Stimulated activated CD4-positive, alpha-beta T cell treated with anti-CD3 and anti-CD28 coated beads, Interleukin-1b, Interleukin-23, amount 100 ng/mL, for 48 hours (primary cell): Measurements from ENCODE around the gene DBNDD1.
"Not testable (repeated sequence)": the region's sequence is repeated elsewhere in the genome, so short reads cannot be mapped to it uniquely, and the experiment has no call there.

Experiments
- DNase-seq: peaks from one replicate; pipeline ENCODE4 v3.0.0-alpha.2; 2020

The DBNDD1 gene

GRCh38 chr16:89986600-89986999 lies 32.7 kb downstream of the DBNDD1 start:
- no peak for DNase-seq

- no peak for DNase-seq
Measured at GRCh38 chr16:89985219-89985618, 34.0 kb downstream of the DBNDD1 start.

GRCh38 chr16:89984216-89984615 lies 35.0 kb downstream of the DBNDD1 start:
- no peak for DNase-seq

GRCh38 chr16:89983536-89983935 lies 35.7 kb downstream of the DBNDD1 start:
- DNase-seq, result no peak

GRCh38 chr16:89982318-89982717 lies 36.9 kb downstream of the DBNDD1 start:
- DNase-seq, result no peak

- DNase-seq, result peak; percentile 18
Measured at GRCh38 chr16:89981414-89981813, 37.8 kb downstream of the DBNDD1 start.

- DNase-seq, result no peak
Measured at GRCh38 chr16:89974870-89975269, 44.4 kb downstream of the DBNDD1 start.

- no peak for DNase-seq
Measured at GRCh38 chr16:89973654-89974335, 45.5 kb downstream of the DBNDD1 start.

GRCh38 chr16:89973235-89973634 lies 46.0 kb downstream of the DBNDD1 start:
- DNase-seq, result no peak

- peak; percentile 89 for DNase-seq
Measured at GRCh38 chr16:89972244-89973234, 46.7 kb downstream of the DBNDD1 start.

GRCh38 chr16:89971495-89972243 lies 47.6 kb downstream of the DBNDD1 start:
- DNase-seq, result no peak

- no peak for DNase-seq
Measured at GRCh38 chr16:89969741-89970410, 49.4 kb downstream of the DBNDD1 start.

GRCh38 chr16:89968074-89968473 lies 51.2 kb downstream of the DBNDD1 start:
- not testable (repeated sequence) for DNase-seq

- not testable (repeated sequence) for DNase-seq
Measured at GRCh38 chr16:89967436-89967835, 51.8 kb downstream of the DBNDD1 start.

GRCh38 chr16:89966756-89967155 lies 52.5 kb downstream of the DBNDD1 start:
- no peak for DNase-seq

- no peak for DNase-seq
Measured at GRCh38 chr16:89965447-89966225, 53.6 kb downstream of the DBNDD1 start.

GRCh38 chr16:89964201-89964600 lies 55.1 kb downstream of the DBNDD1 start:
- no peak for DNase-seq

- DNase-seq, result no peak
Measured at GRCh38 chr16:89962754-89963498, 56.3 kb downstream of the DBNDD1 start.

- DNase-seq, result no peak
Measured at GRCh38 chr16:89961920-89962319, 57.3 kb downstream of the DBNDD1 start.

- no peak for DNase-seq
Measured at GRCh38 chr16:89960966-89961365, 58.3 kb downstream of the DBNDD1 start.

- DNase-seq, result no peak
Measured at GRCh38 chr16:89958596-89958995, 60.7 kb downstream of the DBNDD1 start.
